ENCODE results near the gene TMEM9B. TPM values are rescaled to one million over a fixed set of nuclear protein-coding genes. Genes with fewer than 3 reads are reported as not detected.

The TMEM9B gene
- total RNA-seq, 3 donors from 2014 or later (not counting 1 experiment from before 2014, with no cell fraction given), result 46.5 to 55.2 (median 51.4) TPM

GRCh38 chr11:8933931-8934330, 30.3 kb downstream of the TMEM9B start:
- H3K36me3 Mint-ChIP-seq, result no peaks in the 10 kb centered on the region
- Histone ChIP-seq H3K4me3 (ENCODE audit: low read length) (no peak overlapping the region), H3K4me1 (ENCODE audit: control insufficient read depth, insufficient read depth, low read length) (no peaks in the 10 kb centered on the region), H3K9me3 (ENCODE audit: control insufficient read depth, insufficient read depth, low read length) (no peaks in the 10 kb centered on the region), H3K27ac (ENCODE audit: low read length) (no peak overlapping the region), H3K36me3 (ENCODE audit: control insufficient read depth, insufficient read depth, low read length) (no peaks in the 10 kb centered on the region), H3K27me3 (ENCODE audit: control insufficient read depth, insufficient read depth, low read length) (no peaks in the 10 kb centered on the region)
- TF ChIP-seq CTCF (IDR thresholded peaks at IDR 0.05), result no peak
- H3K27me3 Mint-ChIP-seq (ENCODE audit: low read depth in 2 of 2), result peaks cover 4 to 11% of the 10 kb centered on the region in 2 donors
- no peak overlapping the region for H3K27ac Mint-ChIP-seq
- H3K4me1 Mint-ChIP-seq, result no peaks in the 10 kb centered on the region
- ATAC-seq (no peak), DNase-seq (no peak)
- no peak overlapping the region for H3K4me3 Mint-ChIP-seq
- 96% methylated on average over 6 of the region's 6 CpGs for WGBS (ENCODE audit: insufficient coverage)
- no peaks in the 10 kb centered on the region for H3K9me3 Mint-ChIP-seq
- intact Hi-C loops (cut with micrococcal nuclease), result no loop called here

- Histone ChIP-seq H3K9me3 (ENCODE audit: control insufficient read depth, insufficient read depth, low read length) (no peaks in the 10 kb centered on the region), H3K4me1 (ENCODE audit: control insufficient read depth, insufficient read depth, low read length) (no peaks in the 10 kb centered on the region), H3K27me3 (ENCODE audit: control insufficient read depth, insufficient read depth, low read length) (no peaks in the 10 kb centered on the region), H3K4me3 (ENCODE audit: low read length) (no peak within 1 kb of the TSS), H3K27ac (ENCODE audit: low read length) (no peak within 1 kb of the TSS), H3K36me3 (ENCODE audit: control insufficient read depth, insufficient read depth, low read length) (no peaks in the 10 kb centered on the region)
- no peaks in the 10 kb centered on the region for H3K4me1 Mint-ChIP-seq
- no peak for ATAC-seq
- H3K4me3 Mint-ChIP-seq, result no peak within 1 kb of the TSS
- WGBS (ENCODE audit: insufficient coverage), result 92% methylated on average over 12 of the region's 12 CpGs
- no peak for TF ChIP-seq CTCF (IDR thresholded peaks at IDR 0.05)
- peaks cover 2 to 9% of the 10 kb centered on the region in 2 donors for H3K27me3 Mint-ChIP-seq (ENCODE audit: low read depth in 2 of 2)
- H3K36me3 Mint-ChIP-seq, result no peaks in the 10 kb centered on the region
- intact Hi-C loops (cut with micrococcal nuclease), result no loop called here
- H3K27ac Mint-ChIP-seq, result no peak within 1 kb of the TSS
- H3K9me3 Mint-ChIP-seq, result no peaks in the 10 kb centered on the region
- no peak for DNase-seq
Measured at GRCh38 chr11:8932564-8933180, 31.6 kb downstream of the TMEM9B start, which contains the start of gene C11orf16. C11orf16 (minus strand) TSS chr11:8932947; CDS start chr11:8932308, 639 bp downstream.

GRCh38 chr11:8930456-8931175, 33.6 kb downstream of the TMEM9B start:
- Histone ChIP-seq H3K4me1 (ENCODE audit: control insufficient read depth, insufficient read depth, low read length) (no peaks in the 10 kb centered on the region), H3K4me3 (ENCODE audit: low read length) (no peak overlapping the region), H3K9me3 (ENCODE audit: control insufficient read depth, insufficient read depth, low read length) (no peaks in the 10 kb centered on the region), H3K36me3 (ENCODE audit: control insufficient read depth, insufficient read depth, low read length) (no peaks in the 10 kb centered on the region), H3K27ac (ENCODE audit: low read length) (no peak overlapping the region), H3K27me3 (ENCODE audit: control insufficient read depth, insufficient read depth, low read length) (no peaks in the 10 kb centered on the region)
- WGBS (ENCODE audit: insufficient coverage), result 92% methylated on average over 12 of the region's 12 CpGs
- no peak overlapping the region for H3K27ac Mint-ChIP-seq
- no peaks in the 10 kb centered on the region for H3K4me1 Mint-ChIP-seq
- intact Hi-C loops (cut with micrococcal nuclease), result no loop called here
- no peak for ATAC-seq
- no peak overlapping the region for H3K4me3 Mint-ChIP-seq
- H3K27me3 Mint-ChIP-seq (ENCODE audit: low read depth in 2 of 2), result peaks cover 0 to 5% of the 10 kb centered on the region in 2 donors
- no peak for DNase-seq
- no peak for TF ChIP-seq CTCF (IDR thresholded peaks at IDR 0.05)
- no peaks in the 10 kb centered on the region for H3K9me3 Mint-ChIP-seq
- no peaks in the 10 kb centered on the region for H3K36me3 Mint-ChIP-seq

Data from natural killer cell (primary cell).